Subcutaneous adipose tissue (tissue), 4 donors: ENCODE results near the gene ZNF689. TPM values are rescaled to one million over a fixed set of nuclear protein-coding genes. Genes with fewer than 3 reads are reported as not detected.

Experiments used
- CTCF ChIP-seq: fragments of 450-650 bp; IDR thresholded peaks from one replicate; pipeline ENCODE4 v1.5.1; 2016; ENCODE audit warnings: low read depth, mild to moderate bottlenecking, control low read depth, antibody characterized with exemption, moderate library complexity
- total RNA-seq, 4 donors: library from RNA; depleted of rRNA; stranded (reverse); fragments of >200 nt; gene quantifications; one replicate each; pipeline ENCODE4 v1.1.0, GENCODE V29; 2016

Gene ZNF689
- total RNA-seq, 4 donors from 2014 or later, result 5.3 to 9.8 (median 7.4) TPM

- TF ChIP-seq CTCF, result no peak
Measured at GRCh38 chr16:30654856-30655255, 44.7 kb upstream of the ZNF689 start.

- no peak for TF ChIP-seq CTCF
Measured at GRCh38 chr16:30652718-30653117, 42.5 kb upstream of the ZNF689 start.

- TF ChIP-seq CTCF, result no peak
Measured at GRCh38 chr16:30652005-30652296, 41.8 kb upstream of the ZNF689 start.

GRCh38 chr16:30651124-30652004 is 41.2 kb upstream of the ZNF689 start:
- TF ChIP-seq CTCF, result no peak

GRCh38 chr16:30650369-30651123 is 40.4 kb upstream of the ZNF689 start, which contains the start of gene PRR14:
PRR14 (plus strand) TSS chr16:30650960; CDS start chr16:30651646, 686 bp downstream.
- no peak for TF ChIP-seq CTCF

- TF ChIP-seq CTCF, result no peak
Measured at GRCh38 chr16:30649725-30650368, 39.7 kb upstream of the ZNF689 start.

- no peak for TF ChIP-seq CTCF
Measured at GRCh38 chr16:30647274-30647571, 37.0 kb upstream of the ZNF689 start.
